Adrenal gland (tissue), 12 donors: ENCODE measurements around the gene GRID1. TPM values are rescaled to one million over a fixed set of nuclear protein-coding genes. Genes with fewer than 3 reads are reported as not detected.

Experiments
- DNase-seq, 7 donors: peaks; one replicate each; pipeline ENCODE4 v3.0.0-alpha.2; 2019 to 2020
- H3K27ac ChIP-seq, 5 donors: fragments of 200-600 bp; sonication (generic) in 4 of 5; 1 replicate in 3 of 5; 2 replicates in 2 of 5; pipeline versions ENCODE4 v1.5.1 to v1.8.0; 2016 to 2020; ENCODE audit warnings: mild to moderate bottlenecking in 1 of 5
- H3K27me3 ChIP-seq: fragments of 200-600 bp; 2 replicates; pipeline ENCODE4 v1.8.0; 2021
- H3K36me3 ChIP-seq, 2 donors: fragments of 200-600 bp; replicated peaks in 1 of 2; 1 replicate in 1 of 2; 2 replicates in 1 of 2; pipeline versions ENCODE4 v1.5.1 to v1.8.0; 2018 to 2022
- H3K4me1 ChIP-seq, 2 donors: fragments of 200-600 bp; replicated peaks in 1 of 2; 1 replicate in 1 of 2; 2 replicates in 1 of 2; pipeline versions ENCODE4 v1.5.1 to v1.8.0; 2018 to 2021
- H3K4me3 ChIP-seq, 4 donors: fragments of 200-600 bp; sonication (generic) in 3 of 4; one replicate each; pipeline ENCODE4 v1.5.1; 2016 to 2018
- H3K9me3 ChIP-seq, 3 donors: fragments of 200-600 bp; sonication (generic) in 1 of 3; replicated peaks in 1 of 3; 1 replicate in 2 of 3; 2 replicates in 1 of 3; pipeline versions ENCODE4 v1.5.1 to v1.8.0; 2016 to 2021
- CTCF ChIP-seq, 6 experiments: fragments of 450-650 bp in 4 of 6; fragments of 200-600 bp in 2 of 6; sonication (generic) in 1 of 6; IDR thresholded peaks; 1 replicate in 5 of 6; 2 replicates in 1 of 6; pipeline versions ENCODE4 v1.5.1 to v1.8.0; 2016 to 2021; ENCODE audit warnings: antibody characterized with exemption in 6 of 6, mild to moderate bottlenecking in 2 of 6, moderate library complexity in 1 of 6
- POLR2A ChIP-seq, 2 donors: fragments of 450-650 bp; IDR thresholded peaks; one replicate each; pipeline ENCODE4 v1.6.1; 2017; ENCODE audit warnings: antibody characterized with exemption in 2 of 2, mild to moderate bottlenecking in 2 of 2, moderate library complexity in 1 of 2
- WGBS, 4 donors: extraction: QIAGEN DNeasy Blood & Tissue Kit in 2 of 4; methylation state at CpG; one replicate each; pipeline versions ENCODE4 v1.1.5 to v1.1.7; 2013 to 2017; 5-methylcytosine and 5-hydroxymethylcytosine counted together
- intact Hi-C, 2 donors: fragments of 100-400 bp; cut with DNase I; formaldehyde crosslinking; loops; one replicate each; pipeline versions ENCODE4 v1.14.1 to v1.15.0; 2022 to 2023
- polyA plus RNA-seq, 3 donors: library from polyadenylated mRNA; stranded (reverse); fragments of 200-250 nt in 2 of 3; fragments of 350-450 nt in 1 of 3; fragmentation: Illumina TruSeq in 1 of 3; extraction: RNeasy Lipid Tissue Mini Kit (QIAGEN cat#74804) in 1 of 3; gene quantifications; one replicate each; pipeline ENCODE4 v1.2.3, GENCODE V29; 2013 to 2014
- total RNA-seq, 9 donors: library from RNA; depleted of rRNA in 4 of 9; stranded (reverse); fragments of >200 nt in 4 of 9; fragments of 120-200 nt in 1 of 9; fragmentation: NEBNext Ultra II Directional in 1 of 9; extraction: Animal tissue kit (Norgen Biotek cat#: 25700) in 1 of 9; gene quantifications; one replicate each; pipeline versions ENCODE4 v1.1.0 to v1.2.4, GENCODE V29; 2013 to 2023
- donor health status: healthy with polysubstance abuse.
- donor health status: Bipolar disorder and iron deficiency.
- donor health status: DM: yes; HTN: yes; CAD: no.
- donor health status: DM: no; HTN: no; CAD: no.
- donor health status: DM: no; HTN: no; CAD: no.
- donor health status: DM: yes; HTN: yes; CAD: no.

GRID1 gene
- total and polyA plus RNA-seq, 12 donors = 2.2 to 8.0 (median 4.1) TPM

GRCh38 chr10:86261941-86262687 is 104.5 kb downstream of the GRID1 start:
- 65 to 77% (median 68%) methylated on average over 10 to 14 of the region's 14 CpGs for WGBS, 4 donors
- peaks cover 0 to 4% of the 10 kb centered on the region in 2 donors for H3K4me1 ChIP-seq
- H3K4me3 ChIP-seq = no peak overlapping the region
- no peaks in the 10 kb centered on the region for H3K9me3 ChIP-seq
- peak in 2 of 7 donors; percentile 21 to 70 for DNase-seq
- H3K27me3 ChIP-seq = peaks cover 3% of the 10 kb centered on the region
- H3K36me3 ChIP-seq = no peaks in the 10 kb centered on the region
- H3K27ac ChIP-seq = no peak overlapping the region
- peak in 1 of 6 experiments; percentile 21 for TF ChIP-seq CTCF (IDR thresholded peaks at IDR 0.05)
- no peak for TF ChIP-seq POLR2A (IDR thresholded peaks at IDR 0.05)
- intact Hi-C loops = no loop called here

DNA sequence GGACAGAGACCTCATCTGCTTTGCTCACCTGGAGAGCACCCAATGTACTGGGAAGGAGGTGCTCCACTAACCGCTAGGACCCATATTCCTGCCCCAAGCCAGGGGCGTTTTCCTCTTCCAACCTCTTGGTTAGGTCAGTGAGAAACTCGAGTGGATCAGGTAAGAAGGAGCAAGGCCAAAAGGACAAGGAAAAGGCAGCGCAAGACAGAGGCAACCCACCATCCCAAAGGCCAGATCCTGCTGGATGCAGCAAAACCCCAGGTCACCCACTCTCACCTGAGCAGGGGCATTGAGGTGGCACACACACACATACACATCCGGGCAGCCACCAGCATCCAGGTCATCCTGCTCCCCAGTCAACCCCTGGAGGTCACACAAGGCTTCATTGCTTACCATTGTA is 105.1 kb downstream of the GRID1 start:
- TF ChIP-seq CTCF (IDR thresholded peaks at IDR 0.05) = no peak
- no peak for TF ChIP-seq POLR2A (IDR thresholded peaks at IDR 0.05)
- peaks cover 0 to 4% of the 10 kb centered on the region in 2 donors for H3K4me1 ChIP-seq
- H3K36me3 ChIP-seq = no peaks in the 10 kb centered on the region
- intact Hi-C loops = no loop called here
- WGBS, 4 donors = 75 to 90% (median 84%) methylated on average over 5 of the region's 5 CpGs
- H3K4me3 ChIP-seq = no peak overlapping the region
- DNase-seq = no peak
- no peaks in the 10 kb centered on the region for H3K9me3 ChIP-seq
- H3K27me3 ChIP-seq = peaks cover 3% of the 10 kb centered on the region
- H3K27ac ChIP-seq = no peak overlapping the region

DNA sequence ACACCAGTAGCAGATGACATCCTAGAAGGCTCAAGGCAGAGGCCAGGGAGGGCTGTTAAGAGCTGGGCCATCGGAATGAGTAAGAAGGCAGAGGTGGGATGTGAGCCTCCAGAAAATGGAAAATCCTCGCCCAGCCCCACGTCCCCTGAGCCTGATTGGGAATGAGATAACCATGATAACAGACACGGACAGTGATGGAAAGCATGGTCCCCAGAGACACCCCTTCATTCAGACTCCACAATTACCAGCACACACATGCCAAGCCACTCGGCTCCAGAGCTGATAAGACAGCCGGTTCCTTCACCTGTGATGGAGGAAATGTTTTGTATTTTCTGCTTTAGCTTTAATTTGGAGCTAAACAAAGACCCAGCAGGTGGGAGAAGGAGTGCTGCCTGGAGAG is 106.0 kb downstream of the GRID1 start:
- intact Hi-C loops = no loop called here

More for the DNA sequence above, 106.0 kb downstream of the GRID1 start:
- TF ChIP-seq CTCF (IDR thresholded peaks at IDR 0.05) (no peak), POLR2A (IDR thresholded peaks at IDR 0.05) (no peak)
- 68 to 79% (median 73%) methylated on average over 4 to 6 of the region's 6 CpGs for WGBS, 4 donors
- H3K27me3 ChIP-seq = peaks cover 3% of the 10 kb centered on the region
- no peak overlapping the region for H3K27ac ChIP-seq
- H3K4me3 ChIP-seq = no peak overlapping the region
- DNase-seq = peak in 2 of 7 donors; percentile 7 to 37
- no peaks in the 10 kb centered on the region for H3K9me3 ChIP-seq
- H3K4me1 ChIP-seq = peaks cover 0 to 4% of the 10 kb centered on the region in 2 donors
- H3K36me3 ChIP-seq = no peaks in the 10 kb centered on the region
